IPS-NIHi7 (cell line): ENCODE data around the gene PLEKHA6.

Experiments
- DNase-seq: peaks from one replicate; pipeline ENCODE4 v3.0.0; 2012; ENCODE audit warnings: mixed read lengths; ENCODE audit errors: extremely low spot score

Gene PLEKHA6

GRCh38 chr1:204354579-204354978 is 5.2 kb downstream of the PLEKHA6 start:
- DNase-seq: no peak

- DNase-seq: no peak
Observed at GRCh38 chr1:204353213-204353910, 6.4 kb downstream of the PLEKHA6 start.

- DNase-seq: peak; percentile 93
Observed at GRCh38 chr1:204350857-204351573, 8.7 kb downstream of the PLEKHA6 start.

GRCh38 chr1:204350312-204350711 is 9.4 kb downstream of the PLEKHA6 start:
- no peak for DNase-seq

- DNase-seq: no peak
Observed at GRCh38 chr1:204349602-204350001, 10.1 kb downstream of the PLEKHA6 start.

GRCh38 chr1:204348722-204349121 is 11.0 kb downstream of the PLEKHA6 start:
- DNase-seq: peak; percentile 58

- DNase-seq: no peak
Observed at GRCh38 chr1:204348242-204348641, 11.5 kb downstream of the PLEKHA6 start.

DNA sequence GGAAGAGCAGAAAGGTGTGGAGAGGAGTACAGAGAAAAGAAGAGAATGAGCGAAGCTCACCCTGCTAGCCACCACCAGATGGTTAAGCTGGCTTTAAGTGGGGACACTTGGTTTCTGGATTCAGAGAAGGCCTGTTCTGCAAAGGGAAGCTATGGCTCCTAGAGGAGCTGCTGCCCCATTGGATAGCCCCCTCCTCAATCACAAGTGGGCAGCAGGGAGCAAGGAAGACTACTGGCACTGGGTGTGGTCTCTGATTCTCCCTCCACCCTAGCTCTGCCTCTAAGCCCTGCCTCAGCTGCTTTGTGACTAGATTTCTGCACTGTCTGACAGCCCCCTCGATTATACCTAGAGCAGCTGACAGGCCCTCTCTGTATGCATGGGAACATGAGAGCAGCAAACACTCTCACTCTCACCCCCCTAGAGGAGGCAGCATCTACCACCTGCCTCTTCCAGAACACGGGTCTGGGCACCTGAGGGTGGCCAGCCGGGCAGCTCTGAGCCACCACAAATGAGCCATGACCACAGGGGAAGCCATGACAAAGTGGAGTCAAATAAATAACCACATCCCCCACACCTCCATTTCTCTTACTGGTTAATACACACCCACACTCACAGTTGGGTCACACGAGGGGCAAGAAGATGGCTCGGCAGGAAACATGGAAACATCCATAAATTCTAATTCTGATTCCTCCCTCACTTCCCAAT is 13.6 kb downstream of the PLEKHA6 start:
- DNase-seq: no peak

GRCh38 chr1:204345438-204345841 is 14.3 kb downstream of the PLEKHA6 start:
- DNase-seq: no peak

DNA sequence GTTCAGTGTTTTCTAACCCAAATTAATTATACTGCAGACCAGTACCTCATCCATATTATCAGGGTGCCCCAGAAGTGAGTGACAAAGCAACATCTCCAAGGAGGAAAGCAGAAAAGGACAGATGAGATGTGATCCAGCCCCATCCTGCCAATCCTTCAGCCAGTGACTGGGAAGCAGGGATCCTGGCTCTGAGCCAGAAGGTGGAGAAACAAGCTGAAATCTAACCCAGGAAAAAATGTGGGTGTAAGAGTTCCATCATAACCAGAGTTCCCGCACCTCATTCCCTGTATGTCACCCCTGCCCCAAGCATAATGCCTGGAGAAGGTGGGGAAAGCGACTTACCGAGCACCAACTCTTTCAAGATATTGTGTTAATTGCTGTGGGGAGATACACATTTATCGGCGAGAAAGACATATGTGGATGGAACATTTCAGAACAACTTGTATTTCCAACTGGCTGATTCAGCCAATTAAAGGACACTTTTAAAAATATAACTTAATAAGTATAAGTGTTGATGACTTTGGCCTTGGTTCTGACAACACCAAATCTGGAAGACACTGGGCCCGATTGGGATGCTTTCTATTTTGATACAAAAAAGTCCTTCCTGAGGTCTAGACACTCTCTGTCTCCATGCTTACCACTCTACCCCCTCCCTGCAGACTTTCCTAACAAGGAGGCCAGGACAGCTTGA is 14.9 kb downstream of the PLEKHA6 start:
- no peak for DNase-seq

GRCh38 chr1:204343802-204344201 is 15.9 kb downstream of the PLEKHA6 start:
- no peak for DNase-seq

DNA sequence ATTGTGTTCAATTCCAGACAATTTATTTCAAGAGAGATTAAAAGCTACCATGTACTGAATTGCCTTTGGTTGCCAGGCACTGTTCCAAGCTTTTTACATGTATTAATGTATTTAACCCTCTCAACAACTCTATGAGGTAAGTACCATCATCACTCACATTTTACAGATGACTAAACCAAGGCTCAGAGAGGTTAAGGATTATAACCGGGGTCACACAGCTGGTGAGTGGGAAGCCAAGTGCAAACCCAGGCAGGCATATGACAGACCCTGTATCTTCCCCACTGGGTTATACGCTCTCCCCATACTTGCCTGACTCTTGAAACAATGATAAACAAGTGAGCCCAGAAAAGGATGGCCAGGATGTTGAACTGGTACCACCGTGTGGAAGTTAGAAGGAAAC is 16.5 kb downstream of the PLEKHA6 start:
- DNase-seq: no peak

- DNase-seq: no peak
Observed at GRCh38 chr1:204342310-204342709, 17.4 kb downstream of the PLEKHA6 start.

- no peak for DNase-seq
Observed at GRCh38 chr1:204341380-204341779, 18.3 kb downstream of the PLEKHA6 start.

- no peak for DNase-seq
Observed at GRCh38 chr1:204340081-204340889, 19.4 kb downstream of the PLEKHA6 start.

DNA sequence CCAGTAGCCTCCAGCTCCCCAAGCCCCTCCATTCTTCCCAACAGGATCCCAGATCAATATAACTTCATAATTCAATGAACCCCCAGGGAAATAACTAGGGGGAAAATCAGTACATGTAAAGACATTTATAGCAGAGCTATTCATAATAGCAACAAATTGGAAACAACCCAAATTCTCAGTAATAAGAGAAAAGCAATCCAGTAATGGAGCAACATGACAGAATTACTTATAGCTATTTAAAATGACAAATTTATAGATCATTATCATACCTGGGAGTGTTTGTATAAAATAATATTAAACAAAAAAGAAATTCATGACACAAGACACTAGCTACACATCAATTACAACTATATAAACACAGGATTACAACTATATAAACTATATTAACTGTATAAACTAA is 20.2 kb downstream of the PLEKHA6 start:
- no peak for DNase-seq

- no peak for DNase-seq
Observed at GRCh38 chr1:204338997-204339396, 20.7 kb downstream of the PLEKHA6 start.

GRCh38 chr1:204338360-204338759 is 21.4 kb downstream of the PLEKHA6 start:
- DNase-seq: no peak

- no peak for DNase-seq
Observed at GRCh38 chr1:204337583-204337982, 22.1 kb downstream of the PLEKHA6 start.

DNA sequence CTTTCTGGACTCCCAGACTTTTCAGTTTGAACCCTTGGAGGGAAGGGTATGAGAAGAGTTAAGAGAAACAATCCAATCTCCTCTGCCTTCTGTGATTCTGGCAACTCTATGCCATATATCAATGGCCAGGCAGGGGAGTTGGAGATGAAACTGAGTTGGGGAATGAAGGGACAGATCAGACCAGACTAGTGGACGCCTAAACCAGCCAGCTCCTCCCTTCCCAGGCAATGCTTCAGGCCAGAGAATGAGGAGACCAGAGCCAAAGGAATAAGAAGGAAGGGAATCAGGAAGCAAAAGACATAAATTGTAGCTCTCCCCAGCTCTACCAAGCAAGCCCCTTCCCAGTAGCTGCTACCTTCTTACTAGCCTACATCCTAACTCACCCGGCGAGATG is 22.7 kb downstream of the PLEKHA6 start:
- no peak for DNase-seq

DNA sequence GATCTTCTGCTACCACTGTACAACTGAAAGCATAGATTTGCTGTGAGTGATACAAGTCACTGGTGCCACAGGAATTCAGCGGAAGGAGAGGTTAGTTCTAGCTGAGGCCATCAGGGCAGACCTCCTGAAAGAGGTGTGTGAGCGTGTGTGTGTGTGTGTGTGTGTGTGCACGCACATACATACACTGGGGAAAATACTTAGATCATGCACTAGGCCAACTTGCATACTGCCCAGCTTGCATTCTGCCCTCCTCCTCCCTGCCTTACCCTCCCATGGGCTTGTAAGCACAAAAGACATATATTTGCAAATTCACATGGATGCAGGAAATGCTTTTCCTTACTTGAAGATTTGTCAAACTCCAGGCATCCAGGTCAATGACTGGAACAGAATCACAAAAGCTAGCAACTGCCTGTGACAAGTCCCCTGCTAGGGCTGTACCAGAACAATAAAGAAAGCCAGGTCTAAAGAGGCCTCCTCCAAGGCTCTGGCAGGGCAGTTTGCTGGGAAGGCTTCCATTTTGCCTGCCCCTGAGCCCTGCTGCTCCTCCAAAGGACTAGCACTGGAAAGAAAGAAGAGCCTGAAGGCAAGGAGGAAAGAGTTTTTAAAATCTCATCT is 23.2 kb downstream of the PLEKHA6 start:
- no peak for DNase-seq
